ENCODE measurements around the gene NEB. TPM values are rescaled to one million over a fixed set of nuclear protein-coding genes. Genes with fewer than 3 reads are reported as not detected.

The NEB gene
- total and polyA plus RNA-seq, 2 of the 13 experiments (the other 11 are each of a cell fraction or from before 2014, with no cell fraction given): 0.21 to 0.24 TPM

DNA sequence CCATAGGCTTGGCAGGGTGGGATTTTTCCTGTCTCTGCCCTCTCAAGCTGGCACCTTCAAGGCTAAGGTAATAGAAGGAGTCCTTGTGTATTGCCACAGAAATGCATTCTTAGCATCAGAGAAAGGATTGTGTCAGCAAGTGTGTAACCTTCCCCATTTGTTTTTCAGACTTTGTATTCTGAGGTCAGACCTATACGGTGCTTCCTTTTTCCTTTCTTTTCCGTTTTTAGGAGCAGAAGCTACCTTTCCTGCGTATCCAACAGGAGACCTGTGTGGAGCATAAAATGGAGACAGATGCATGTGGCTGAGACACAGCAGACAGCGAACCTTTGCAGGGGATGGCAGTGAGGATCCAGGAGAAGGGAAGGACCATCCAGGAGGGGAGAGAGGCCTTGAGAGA is 47.4 kb upstream of the NEB start (continued):
- TF ChIP-seq, protein P1, sequence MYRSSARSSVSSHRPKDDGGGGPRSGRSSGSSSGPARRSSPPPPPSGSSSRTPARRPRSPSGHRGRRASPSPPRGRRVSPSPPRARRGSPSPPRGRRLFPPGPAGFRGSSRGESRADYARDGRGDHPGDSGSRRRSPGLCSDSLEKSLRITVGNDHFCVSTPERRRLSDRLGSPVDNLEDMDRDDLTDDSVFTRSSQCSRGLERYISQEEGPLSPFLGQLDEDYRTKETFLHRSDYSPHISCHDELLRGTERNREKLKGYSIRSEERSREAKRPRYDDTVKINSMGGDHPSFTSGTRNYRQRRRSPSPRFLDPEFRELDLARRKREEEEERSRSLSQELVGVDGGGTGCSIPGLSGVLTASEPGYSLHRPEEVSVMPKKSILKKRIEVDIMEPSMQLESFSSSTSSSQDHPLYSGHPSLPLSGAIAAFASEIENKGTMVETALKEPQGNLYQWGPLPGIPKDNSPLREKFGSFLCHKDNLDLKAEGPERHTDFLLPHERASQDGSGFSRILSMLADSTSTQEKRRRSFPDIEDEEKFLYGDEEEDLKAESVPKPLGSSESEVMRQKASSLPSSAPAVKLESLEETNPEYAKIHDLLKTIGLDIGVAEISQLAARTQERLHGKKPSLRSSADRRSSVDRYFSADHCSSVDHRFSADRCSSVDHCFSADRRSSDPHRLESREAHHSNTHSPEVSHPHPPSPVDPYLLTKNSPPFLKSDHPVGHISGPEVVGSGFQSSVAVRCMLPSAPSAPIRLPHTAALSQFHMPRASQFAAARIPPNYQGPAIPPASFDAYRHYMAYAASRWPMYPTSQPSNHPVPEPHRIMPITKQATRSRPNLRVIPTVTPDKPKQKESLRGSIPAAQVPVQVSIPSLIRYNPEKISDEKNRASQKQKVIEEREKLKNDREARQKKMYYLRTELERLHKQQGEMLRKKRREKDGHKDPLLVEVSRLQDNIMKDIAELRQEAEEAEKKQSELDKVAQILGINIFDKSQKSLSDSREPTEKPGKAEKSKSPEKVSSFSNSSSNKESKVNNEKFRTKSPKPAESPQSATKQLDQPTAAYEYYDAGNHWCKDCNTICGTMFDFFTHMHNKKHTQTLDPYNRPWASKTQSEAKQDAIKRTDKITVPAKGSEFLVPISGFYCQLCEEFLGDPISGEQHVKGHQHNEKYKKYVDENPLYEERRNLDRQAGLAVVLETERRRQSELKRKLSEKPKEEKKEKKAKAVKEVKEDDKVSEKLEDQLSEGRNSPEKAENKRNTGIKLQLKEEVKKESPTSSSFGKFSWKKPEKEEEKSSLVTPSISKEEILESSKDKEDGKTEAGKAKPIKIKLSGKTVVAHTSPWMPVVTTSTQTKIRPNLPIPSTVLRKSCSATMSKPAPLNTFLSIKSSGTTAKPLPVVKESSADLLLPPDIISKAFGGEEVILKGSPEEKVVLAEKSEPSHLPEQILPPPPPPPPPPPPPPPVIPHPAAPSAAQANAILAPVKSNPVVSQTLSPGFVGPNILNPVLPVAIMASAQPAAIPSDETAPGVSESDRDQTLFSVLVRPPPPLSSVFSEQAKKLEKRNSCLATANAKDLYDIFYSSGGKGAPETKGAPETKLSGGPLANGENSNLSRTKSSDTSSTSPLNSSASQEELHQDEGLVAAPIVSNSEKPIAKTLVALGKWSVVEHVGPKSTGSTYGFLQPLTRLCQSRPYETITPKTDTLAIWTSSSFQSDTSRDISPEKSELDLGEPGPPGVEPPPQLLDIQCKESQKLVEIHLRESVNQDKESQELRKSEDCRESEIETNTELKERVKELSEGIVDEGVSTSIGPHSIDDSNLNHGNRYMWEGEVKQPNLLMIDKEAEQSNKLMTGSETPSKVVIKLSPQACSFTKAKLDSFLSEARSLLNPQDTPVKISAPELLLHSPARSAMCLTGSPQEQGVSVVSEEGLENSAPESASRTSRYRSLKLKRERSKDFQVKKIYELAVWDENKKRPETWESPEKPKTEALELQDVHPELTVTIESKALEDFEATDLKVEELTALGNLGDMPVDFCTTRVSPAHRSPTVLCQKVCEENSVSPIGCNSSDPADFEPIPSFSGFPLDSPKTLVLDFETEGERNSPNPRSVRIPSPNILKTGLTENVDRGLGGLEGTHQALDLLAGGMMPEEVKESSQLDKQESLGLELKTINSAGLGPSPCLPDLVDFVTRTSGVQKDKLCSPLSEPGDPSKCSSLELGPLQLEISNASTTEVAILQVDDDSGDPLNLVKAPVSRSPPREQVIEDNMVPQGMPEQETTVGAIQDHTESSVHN (CRISPR knock-in tag; IDR thresholded peaks at IDR 0.05): no peak

DNA sequence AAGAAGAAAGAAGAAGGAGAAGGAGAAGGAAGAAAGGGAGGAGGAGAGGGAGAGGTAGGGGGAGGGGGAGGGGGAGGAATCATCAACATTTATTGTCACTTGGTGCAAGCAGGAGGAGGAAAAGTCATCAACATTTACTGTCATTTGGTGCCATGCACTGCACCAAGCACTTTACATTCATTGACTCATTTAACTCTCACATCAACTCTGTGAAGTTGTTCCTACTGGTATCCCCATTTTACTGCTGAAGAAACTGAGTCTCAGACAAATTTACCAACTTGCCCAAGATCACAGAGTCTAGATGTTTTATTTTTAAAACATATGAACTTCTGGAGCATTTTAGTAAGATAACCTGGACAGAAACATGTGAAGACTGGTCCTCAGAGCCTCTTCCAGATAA is 46.7 kb upstream of the NEB start:
- in situ Hi-C loops (cut with HindIII; ENCODE audit: extremely low pct_ligation_motif_present, low pct_unique_long_range_greater_than_20kb) (no loop called here), intact Hi-C loops (cut with micrococcal nuclease; ENCODE audit: unreplicated experiment) (no loop called here)
- TF ChIP-seq PCBP2 (optimal IDR thresholded peaks at IDR 0.05; ENCODE audit: low read depth, low read length, poor library complexity, severe bottlenecking): peak; percentile 47
- TF ChIP-seq ZNF629 (CRISPR knock-in tag; conservative IDR thresholded peaks at IDR 0.05): peak; percentile 64
- TF ChIP-seq HNRNPK (IDR thresholded peaks at IDR 0.05; ENCODE audit: low read depth, low read length, poor library complexity, severe bottlenecking): peak; percentile 74
- TF ChIP-seq ELF1 (CRISPR knock-in tag; IDR thresholded peaks at IDR 0.05): no peak
- no peaks in the 10 kb centered on the region for H4K20me1 ChIP-seq (ENCODE audit: insufficient read depth, low read length)
- ChIA-PET POLR2A (no interaction called here), CTCF (ENCODE audit: low intra/inter-chr PET ratio, low total read pairs) (no interaction called here)
- no peak overlapping the region for H3K9ac ChIP-seq (ENCODE audit: insufficient read depth, low read depth, low read length)
- no peaks in the 10 kb centered on the region for H3K27me3 ChIP-seq (ENCODE audit: control insufficient read depth in 1 of 2, insufficient read depth in 2 of 2, low read length in 2 of 2)
- ATAC-seq (no peak), FAIRE-seq (peak; percentile 23), DNase-seq (ENCODE audit: low spot score) (no peak)
- no peaks in the 10 kb centered on the region for H3K79me2 ChIP-seq (ENCODE audit: insufficient read depth, low read length)
- no peaks in the 10 kb centered on the region for H3K4me1 ChIP-seq (ENCODE audit: insufficient read depth, low read length)
- no peak overlapping the region for H3K4me3 ChIP-seq (replicated peaks in 1 of 3; ENCODE audit: insufficient read depth in 1 of 3, low read depth in 2 of 3, low read length in 3 of 3)
- BruUV-seq (replicated peaks): no TSS peak
- H3K36me3 ChIP-seq (replicated peaks in 1 of 2; ENCODE audit: control insufficient read depth in 1 of 2, insufficient read depth in 2 of 2, low read length in 2 of 2): peaks cover 3 to 5% of the 10 kb centered on the region in 2 experiments; a peak in 2 of 5 replicates
- no peak overlapping the region for H2AFZ ChIP-seq (ENCODE audit: low read length)
- H3K27ac ChIP-seq (ENCODE audit: extremely low read length, insufficient read depth, low read length): no peak overlapping the region
- no peak overlapping the region for H3K4me2 ChIP-seq (ENCODE audit: low read depth, low read length)
- H3K9me3 ChIP-seq (ENCODE audit: low read length): no peaks in the 10 kb centered on the region
